NCI-H1105 (cell line): Measurements from ENCODE around the gene BBIP1.
"Not testable (repeated sequence)": the region's sequence is repeated elsewhere in the genome, so short reads cannot be mapped to it uniquely, and the experiment has no call there.

Experiments used
- DNase-seq: peaks from one replicate; lab custom pipeline; 2025; lab: John Stamatoyannopoulos, UW

Gene BBIP1

GRCh38 chr10:110919971-110920881, 1.2 kb upstream of the BBIP1 start:
- peak; percentile 3 for DNase-seq

- DNase-seq, result peak; percentile 97
These were observed 460 bp upstream of the BBIP1 start, which contains the start of gene SHOC2 for GRCh38 chr10:110919349-110919931. Gene SHOC2, plus strand, starts transcription at chr10:110919604. Its CDS starts 44,755 bp downstream, at chr10:110964359.

- DNase-seq, result peak; percentile 76
These were observed 724 bp downstream of the BBIP1 start for GRCh38 chr10:110918269-110918642.

GRCh38 chr10:110916554-110917346, 2.2 kb downstream of the BBIP1 start:
- no peak for DNase-seq

GRCh38 chr10:110915600-110915999, 3.4 kb downstream of the BBIP1 start:
- DNase-seq, result not testable (repeated sequence)

GRCh38 chr10:110915035-110915434, 3.9 kb downstream of the BBIP1 start:
- DNase-seq, result no peak

- DNase-seq, result no peak
These were observed 4.5 kb downstream of the BBIP1 start for GRCh38 chr10:110914431-110914830.

- no peak for DNase-seq
These were observed 6.6 kb downstream of the BBIP1 start for GRCh38 chr10:110912374-110912773.

- DNase-seq, result no peak
These were observed 8.8 kb downstream of the BBIP1 start for GRCh38 chr10:110910138-110910537.

GRCh38 chr10:110903280-110904278, 15.4 kb downstream of the BBIP1 start:
- DNase-seq, result no peak

- DNase-seq, result no peak
These were observed 16.8 kb downstream of the BBIP1 start for GRCh38 chr10:110901954-110902819.

GRCh38 chr10:110900983-110901382, 18.0 kb downstream of the BBIP1 start:
- DNase-seq, result no peak

GRCh38 chr10:110898391-110898790, 20.6 kb downstream of the BBIP1 start:
- no peak for DNase-seq

- no peak for DNase-seq
These were observed 21.8 kb downstream of the BBIP1 start for GRCh38 chr10:110897184-110897583.

GRCh38 chr10:110893559-110894179, 25.3 kb downstream of the BBIP1 start:
- peak; percentile 36 for DNase-seq

GRCh38 chr10:110892602-110893288, 26.2 kb downstream of the BBIP1 start:
- no peak for DNase-seq

- DNase-seq, result no peak
These were observed 31.4 kb downstream of the BBIP1 start for GRCh38 chr10:110887560-110887959.

- DNase-seq, result no peak
These were observed 32.9 kb downstream of the BBIP1 start for GRCh38 chr10:110885932-110886674.
